Kidney (tissue), 14 donors: ENCODE measurements around the gene PPIL3. TPM values are rescaled to one million over a fixed set of nuclear protein-coding genes. Genes with fewer than 3 reads are reported as not detected.

Source experiments
- DNase-seq, 5 donors: peaks; one replicate each; pipeline ENCODE4 v3.0.0-alpha.2; 2013 to 2020
- FAIRE-seq: peaks from 2 replicates; lab custom pipeline; 2012; peaks lifted over from hg19 to GRCh38; lab: Jason Lieb, UNC
- H3K27ac ChIP-seq, 2 donors: one replicate each; pipeline ENCODE4 v1.7.0; 2013; ENCODE audit warnings: low read depth in 2 of 2, low read length in 2 of 2, inconsistent platforms in 1 of 2
- H3K27me3 ChIP-seq: one replicate; pipeline ENCODE4 v1.7.1; 2013; ENCODE audit warnings: low read length, inconsistent platforms; ENCODE audit not compliant: control insufficient read depth, insufficient read depth
- H3K36me3 ChIP-seq, 3 donors: one replicate each; pipeline versions ENCODE4 v1.7.0 to v1.7.1; 2013; ENCODE audit warnings: low read length in 3 of 3, control low read depth in 1 of 3, inconsistent platforms in 1 of 3; ENCODE audit not compliant: insufficient read depth in 3 of 3, control insufficient read depth in 2 of 3
- H3K4me1 ChIP-seq, 3 donors: one replicate each; pipeline versions ENCODE4 v1.7.0 to v1.7.1; 2013; ENCODE audit warnings: low read length in 3 of 3, inconsistent platforms in 1 of 3, low read depth in 1 of 3; ENCODE audit not compliant: control insufficient read depth in 2 of 3, insufficient read depth in 2 of 3
- H3K4me3 ChIP-seq, 3 donors: one replicate each; pipeline versions ENCODE4 v1.7.0 to v1.8.1; 2013; ENCODE audit warnings: low read length in 3 of 3, control low read depth in 1 of 3, inconsistent platforms in 1 of 3
- H3K9ac ChIP-seq, 3 donors: one replicate each; pipeline versions ENCODE4 v1.7.0 to v1.7.1; 2013; ENCODE audit warnings: low read length in 3 of 3, control low read depth in 1 of 3, inconsistent platforms in 1 of 3
- H3K9me3 ChIP-seq, 3 donors: one replicate each; pipeline versions ENCODE4 v1.7.0 to v1.7.1; 2013; ENCODE audit warnings: low read length in 3 of 3, control low read depth in 1 of 3, inconsistent platforms in 1 of 3; ENCODE audit not compliant: control insufficient read depth in 2 of 3, insufficient read depth in 1 of 3
- CTCF ChIP-seq: IDR thresholded peaks from 3 replicates; pipeline ENCODE4 v1.5.1; 2012; ENCODE audit warnings: mild to moderate bottlenecking, moderate library complexity, borderline replicate concordance; ENCODE audit not compliant: insufficient read depth; ENCODE audit errors: extremely low read depth
- intact Hi-C: fragments of 100-400 bp; cut with DNase I; formaldehyde crosslinking; loops from one replicate; pipeline ENCODE4 v1.11.1; 2022
- polyA plus RNA-seq: library from polyadenylated mRNA; stranded (reverse); fragments of 350-450 nt; fragmentation: Illumina TruSeq; extraction: RNeasy Lipid Tissue Mini Kit (QIAGEN cat#74804); gene quantifications from one replicate; pipeline ENCODE4 v1.2.3, GENCODE V29; 2014; ENCODE audit warnings: low read depth, low replicate concordance; ENCODE audit not compliant: insufficient read depth
- total RNA-seq: library from RNA; stranded (reverse); fragmentation: NEBNext Ultra II Directional; extraction: Animal tissue kit (Norgen Biotek cat#: 25700); gene quantifications from one replicate; pipeline ENCODE4 v1.2.1, GENCODE V29; 2021
- donor health status: control.
- donor health status: control.
- donor health status: control.
- donor health status: control.
- donor health status: control.
- donor health status: DM: yes; HTN: yes; CAD: no.
- donor health status: Normal renal cell carcinoma (clear cell type).

The PPIL3 gene
- total and polyA plus RNA-seq, 2 donors from 2014 or later, result 26.7 to 27.0 TPM

DNA sequence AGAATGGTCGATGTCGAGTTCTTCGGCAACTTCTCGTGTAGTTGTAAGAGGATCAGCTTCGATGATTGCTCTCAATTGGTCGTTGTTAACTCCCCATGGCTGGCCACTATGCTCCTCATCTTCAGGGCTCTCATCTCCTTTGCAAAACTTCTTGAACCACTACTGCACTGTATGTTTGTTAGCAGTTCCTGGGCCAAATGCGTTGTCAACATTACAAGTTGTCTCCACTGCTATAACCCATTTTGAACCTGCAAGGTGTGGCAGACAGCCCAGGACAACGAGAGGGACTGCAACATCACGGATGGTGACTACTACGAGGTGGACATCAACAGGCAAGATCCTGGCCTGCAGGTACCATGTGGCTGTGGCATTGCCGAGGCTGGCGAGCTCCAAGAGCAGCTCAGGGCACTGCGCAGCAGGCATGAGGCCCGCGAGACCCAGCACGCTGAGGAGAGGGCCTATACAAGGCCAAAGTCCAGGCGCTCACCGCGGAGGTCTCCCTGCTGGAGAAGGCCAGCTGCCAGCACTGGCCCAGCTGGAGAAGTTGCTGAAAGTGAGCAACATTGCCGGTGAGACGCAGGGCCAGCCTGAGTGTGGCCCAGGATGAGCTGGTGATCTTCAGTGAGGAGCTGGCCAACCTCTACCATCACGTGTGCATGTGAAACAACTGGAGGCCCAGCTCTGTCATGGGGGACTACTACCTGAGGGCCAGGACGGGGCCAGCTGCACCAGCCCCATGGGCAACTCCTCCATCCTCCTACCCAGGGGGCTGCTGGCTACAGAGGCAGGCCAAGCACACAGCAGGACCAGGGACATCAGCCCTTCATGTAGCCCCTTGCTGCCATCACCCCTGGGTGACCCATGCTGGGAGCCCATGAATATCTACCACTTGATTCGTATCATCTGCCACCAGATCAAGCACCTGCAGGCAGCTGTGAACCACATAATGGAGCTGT is 44.6 kb downstream of the PPIL3 start:
- Histone ChIP-seq H3K27ac (no peak overlapping the region), H3K9me3 (no peaks in the 10 kb centered on the region), H3K36me3 (no peaks in the 10 kb centered on the region), H3K4me1 (no peaks in the 10 kb centered on the region), H3K4me3 (no peak overlapping the region), H3K9ac (no peak overlapping the region), H3K27me3 (no peaks in the 10 kb centered on the region)
- FAIRE-seq (no peak), DNase-seq (no peak)
- intact Hi-C loops, result no loop called here
- no peak for TF ChIP-seq CTCF

- Histone ChIP-seq H3K27me3 (no peaks in the 10 kb centered on the region), H3K9ac (no peak overlapping the region), H3K27ac (no peak overlapping the region), H3K4me3 (no peak overlapping the region), H3K9me3 (peaks cover 0 to 3% (median 0%) of the 10 kb centered on the region in 3 donors), H3K4me1 (no peaks in the 10 kb centered on the region), H3K36me3 (no peaks in the 10 kb centered on the region)
- no peak for FAIRE-seq
- no peak for DNase-seq
- intact Hi-C loops, result no loop called here
- TF ChIP-seq CTCF, result no peak
These were observed 49.4 kb downstream of the PPIL3 start for GRCh38 chr2:200839513-200839912.

DNA sequence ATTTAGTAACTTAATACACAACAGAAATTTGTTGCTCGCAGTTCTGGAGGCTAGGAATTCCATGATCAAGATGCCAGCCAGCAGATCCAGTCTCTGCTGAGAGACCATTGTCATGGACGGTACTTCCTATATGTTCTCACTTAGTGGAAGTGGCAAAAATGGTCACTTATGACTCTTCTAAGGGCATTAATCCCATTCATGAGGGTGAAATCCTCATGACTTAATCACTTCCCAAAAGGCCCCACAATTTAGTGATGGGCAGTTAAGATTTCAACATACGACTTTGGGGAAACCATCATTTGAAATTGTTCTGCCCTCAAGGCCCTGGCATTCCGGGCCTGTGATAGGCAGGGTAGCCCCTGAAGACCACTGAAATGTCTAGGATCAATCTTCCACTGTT is 54.2 kb downstream of the PPIL3 start:
- intact Hi-C loops, result no loop called here
- no peaks in the 10 kb centered on the region for H3K4me1 ChIP-seq
- no peaks in the 10 kb centered on the region for H3K27me3 ChIP-seq
- FAIRE-seq (no peak), DNase-seq (no peak)
- H3K9ac ChIP-seq, result no peak overlapping the region
- H3K36me3 ChIP-seq, result no peaks in the 10 kb centered on the region
- TF ChIP-seq CTCF, result no peak
- H3K9me3 ChIP-seq, result peaks cover 0 to 3% (median 0%) of the 10 kb centered on the region in 3 donors
- H3K27ac ChIP-seq, result no peak overlapping the region
- no peak overlapping the region for H3K4me3 ChIP-seq
